Activated naive CD4-positive, alpha-beta T cell treated with Interleukin-2 at 50 U/mL for 16 hours (primary cell): Measurements from ENCODE around the gene SYT5.
A peak's percentile ranks its signal among the peaks of the same experiment; 100 is the strongest.
"Not testable (repeated sequence)": the region's sequence is repeated elsewhere in the genome, so short reads cannot be mapped to it uniquely, and the experiment has no call there.

Experiments used
- DNase-seq: peaks from one replicate; pipeline ENCODE4 v3.0.0-alpha.2; 2020

The SYT5 gene

GRCh38 chr19:55166530-55167268, 13.4 kb downstream of the SYT5 start, which contains the start of gene DNAAF3:
Gene DNAAF3, minus strand, starts transcription at chr19:55166613. Its CDS starts 200 bp downstream, at chr19:55166413.
- peak; percentile 52 for DNase-seq

- DNase-seq: peak; percentile 13
These were observed 14.0 kb downstream of the SYT5 start for GRCh38 chr19:55165952-55166529.

GRCh38 chr19:55161571-55162322, 18.3 kb downstream of the SYT5 start:
- no peak for DNase-seq

- no peak for DNase-seq
These were observed 19.1 kb downstream of the SYT5 start for GRCh38 chr19:55160986-55161365.

- DNase-seq: peak; percentile 85
These were observed 19.7 kb downstream of the SYT5 start for GRCh38 chr19:55160128-55160985.

GRCh38 chr19:55158848-55159749, 21.0 kb downstream of the SYT5 start:
- DNase-seq: no peak

- no peak for DNase-seq
These were observed 21.7 kb downstream of the SYT5 start for GRCh38 chr19:55158423-55158822.

GRCh38 chr19:55157064-55157908, 22.8 kb downstream of the SYT5 start, which contains the start of gene TNNI3:
Gene TNNI3, minus strand, starts transcription at chr19:55157732. Its CDS starts 143 bp downstream, at chr19:55157589.
- no peak for DNase-seq

- no peak for DNase-seq
These were observed 23.7 kb downstream of the SYT5 start for GRCh38 chr19:55156202-55157063.

GRCh38 chr19:55155784-55156183, 24.3 kb downstream of the SYT5 start:
- DNase-seq: not testable (repeated sequence)

GRCh38 chr19:55153652-55154264, 26.3 kb downstream of the SYT5 start:
- DNase-seq: no peak

- no peak for DNase-seq
These were observed 28.1 kb downstream of the SYT5 start for GRCh38 chr19:55152017-55152416.

GRCh38 chr19:55149078-55150003, 30.7 kb downstream of the SYT5 start, which contains the start of gene TNNT1:
Gene TNNT1, minus strand, starts transcription at chr19:55149206. Its CDS starts 2,049 bp downstream, at chr19:55147157.
- no peak for DNase-seq

- no peak for DNase-seq
These were observed 32.4 kb downstream of the SYT5 start for GRCh38 chr19:55147545-55148251.

GRCh38 chr19:55146705-55147273, 33.3 kb downstream of the SYT5 start:
- DNase-seq: no peak

- no peak for DNase-seq
These were observed 33.9 kb downstream of the SYT5 start for GRCh38 chr19:55146078-55146704.
